HEK293 (cell line): ENCODE data around the gene ANP32A.

Source experiments
- CTCF ChIP-seq: fragments of 450-650 bp; formaldehyde crosslinking; IDR thresholded peaks from 2 replicates; pipeline ENCODE4 v1.5.1; 2016; ENCODE audit warnings: missing biosample characterization, missing genetic modification characterization
- IKZF3 ChIP-seq: fragments of 450-650 bp; IDR thresholded peaks from 2 replicates; pipeline ENCODE4 v1.5.0; 2018; ENCODE audit warnings: missing biosample characterization, mild to moderate bottlenecking, missing genetic modification characterization, moderate library complexity
- ZFP41 ChIP-seq: fragments of 450-650 bp; formaldehyde crosslinking; IDR thresholded peaks from 2 replicates; pipeline ENCODE4 v1.5.1; 2016; ENCODE audit warnings: missing biosample characterization, missing genetic modification characterization, borderline replicate concordance
- ZNF302 ChIP-seq: fragments of 450-650 bp; formaldehyde crosslinking; IDR thresholded peaks from 2 replicates; pipeline ENCODE4 v1.5.1; 2016; ENCODE audit warnings: missing biosample characterization, missing genetic modification characterization, low read depth
- ZNF311 ChIP-seq: fragments of 450-650 bp; formaldehyde crosslinking; IDR thresholded peaks from 2 replicates; pipeline ENCODE4 v1.5.1; 2017; ENCODE audit warnings: missing biosample characterization, missing genetic modification characterization, borderline replicate concordance
- ZSCAN23 ChIP-seq: fragments of 450-650 bp; formaldehyde crosslinking; IDR thresholded peaks from 2 replicates; pipeline ENCODE4 v1.5.1; 2016; ENCODE audit warnings: missing biosample characterization, missing genetic modification characterization

- no peak for TF ChIP-seq CTCF (tag by site-specific recombination)
- no peak for TF ChIP-seq IKZF3 (tag by site-specific recombination)
- no peak for TF ChIP-seq ZNF302 (tag by site-specific recombination)
- TF ChIP-seq ZSCAN23 (tag by site-specific recombination): no peak
- no peak for TF ChIP-seq ZFP41 (tag by site-specific recombination)
- no peak for TF ChIP-seq ZNF311 (tag by site-specific recombination)
Observed at GRCh38 chr15:68782589-68783161, 38.0 kb downstream of the ANP32A start.
